DMS 273 (cell line): ENCODE measurements around the gene CERS6.

Source experiments
- DNase-seq: peaks from one replicate; lab custom pipeline; 2025; ENCODE audit not compliant: unreplicated experiment; lab: John Stamatoyannopoulos, UW

Gene CERS6

DNA sequence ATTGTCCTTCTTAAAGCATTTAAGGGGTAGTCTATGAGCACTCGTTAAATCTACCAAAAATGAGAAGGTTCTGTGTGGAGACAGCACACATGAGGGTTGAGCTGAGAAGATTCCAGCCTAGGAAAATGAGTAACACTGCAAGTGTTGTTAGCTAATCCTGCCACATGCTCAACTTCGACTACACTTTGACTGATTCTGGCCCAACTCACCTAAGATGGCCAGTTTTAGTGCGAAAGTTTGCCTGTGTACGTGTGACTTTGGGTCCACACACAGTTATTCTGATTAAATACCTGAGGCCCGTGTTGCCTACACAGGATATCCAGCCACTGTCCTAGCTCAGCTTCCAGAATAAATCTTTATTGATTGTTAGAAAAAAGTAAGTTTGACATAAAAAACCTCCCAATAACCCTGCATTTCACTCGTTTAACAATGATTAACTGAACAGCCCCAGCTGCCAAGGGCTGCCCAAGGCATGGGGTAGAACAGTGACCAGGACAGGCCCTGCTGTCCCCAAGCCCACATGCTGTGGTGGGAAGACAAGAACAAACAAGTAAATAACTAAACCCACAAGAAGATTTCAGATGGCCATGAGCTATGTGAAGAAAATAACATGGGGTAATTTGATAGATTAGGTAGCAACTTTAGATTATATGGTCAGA is 14.7 kb upstream of the CERS6 start:
- no peak for DNase-seq

GRCh38 chr2:168443818-168444217 is 12.3 kb upstream of the CERS6 start:
- DNase-seq = peak; percentile 10

DNA sequence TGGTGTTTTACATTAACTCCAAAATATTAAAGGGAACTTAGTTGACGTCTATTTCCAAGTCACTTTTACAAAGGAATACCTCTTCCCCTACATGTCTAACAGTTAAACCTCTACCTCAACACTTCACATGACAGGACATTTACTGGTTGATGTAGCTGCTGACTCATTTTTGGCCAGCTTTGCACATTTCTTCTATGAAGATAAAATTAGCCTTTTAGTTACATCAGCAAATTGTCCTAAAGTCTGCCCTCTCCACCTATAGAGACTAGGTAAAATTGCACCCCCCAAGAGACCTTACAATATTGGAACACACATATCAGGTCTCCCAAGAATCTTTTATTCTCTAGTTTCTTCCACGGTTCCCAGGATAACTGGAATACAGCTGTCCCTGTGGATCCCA is 10.1 kb upstream of the CERS6 start:
- DNase-seq = no peak

DNA sequence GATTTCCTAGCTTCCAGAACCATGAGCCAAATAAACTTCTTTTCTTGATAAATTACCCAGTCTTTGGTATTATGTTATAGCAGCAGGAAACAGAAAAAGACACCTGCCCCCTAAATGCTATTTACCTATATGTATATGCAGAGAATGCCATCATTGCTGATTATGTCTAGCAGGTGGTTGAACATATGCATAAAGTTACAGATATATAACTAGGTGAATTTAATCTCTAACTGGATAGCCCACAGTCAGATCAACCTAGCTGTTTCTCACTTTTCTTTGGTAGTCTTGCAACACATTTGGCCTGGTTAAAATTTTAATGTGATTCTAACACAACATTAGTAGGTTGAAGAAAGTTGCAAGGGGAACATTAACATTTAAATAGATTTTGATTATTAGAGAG is 7.1 kb upstream of the CERS6 start:
- no peak for DNase-seq

DNA sequence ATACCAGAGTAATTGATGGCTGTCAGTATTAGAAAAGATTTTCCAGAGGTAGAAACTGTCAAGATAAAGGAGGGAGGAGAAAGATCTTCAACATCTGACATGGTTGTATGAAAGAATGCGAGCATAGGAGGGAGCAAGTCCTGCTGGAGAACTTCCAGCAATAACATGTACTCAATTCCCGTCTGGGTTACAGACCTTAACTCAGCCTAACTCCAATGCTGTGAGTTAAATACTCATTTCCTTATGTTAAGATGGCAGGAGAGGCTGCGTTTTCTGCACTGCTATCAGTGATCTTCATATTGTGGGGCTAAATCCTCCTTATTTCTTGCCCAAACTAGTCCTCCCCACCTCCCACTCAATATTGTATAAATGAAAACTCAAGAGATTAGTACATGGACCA is 6.7 kb upstream of the CERS6 start:
- no peak for DNase-seq

- no peak for DNase-seq
These were observed 5.9 kb upstream of the CERS6 start for GRCh38 chr2:168450171-168450570.

DNA sequence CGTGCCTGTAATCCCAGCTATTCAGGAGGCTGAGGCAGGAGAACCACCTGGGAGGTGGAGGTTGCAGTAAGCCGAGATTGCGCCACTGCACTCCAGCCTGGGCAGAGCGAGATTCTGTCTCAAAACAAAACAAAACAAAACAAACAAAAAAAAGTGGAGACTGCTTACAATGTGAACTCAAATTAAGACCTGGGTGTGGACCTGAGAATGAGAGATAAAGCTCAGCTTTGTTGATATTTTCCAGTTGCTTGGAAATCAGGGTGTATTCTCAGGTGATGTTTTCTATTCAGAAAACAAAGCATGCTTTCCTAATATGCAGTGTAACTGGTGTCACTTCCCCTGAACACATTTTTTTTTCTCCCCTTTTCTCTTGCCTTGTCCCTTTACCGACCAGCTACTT is 5.3 kb upstream of the CERS6 start:
- no peak for DNase-seq

GRCh38 chr2:168452781-168453180 is 3.3 kb upstream of the CERS6 start:
- no peak for DNase-seq

GRCh38 chr2:168453404-168453803 is 2.7 kb upstream of the CERS6 start:
- no peak for DNase-seq

- peak; percentile 13 for DNase-seq
These were observed 1.1 kb upstream of the CERS6 start for GRCh38 chr2:168454737-168455644.

DNA sequence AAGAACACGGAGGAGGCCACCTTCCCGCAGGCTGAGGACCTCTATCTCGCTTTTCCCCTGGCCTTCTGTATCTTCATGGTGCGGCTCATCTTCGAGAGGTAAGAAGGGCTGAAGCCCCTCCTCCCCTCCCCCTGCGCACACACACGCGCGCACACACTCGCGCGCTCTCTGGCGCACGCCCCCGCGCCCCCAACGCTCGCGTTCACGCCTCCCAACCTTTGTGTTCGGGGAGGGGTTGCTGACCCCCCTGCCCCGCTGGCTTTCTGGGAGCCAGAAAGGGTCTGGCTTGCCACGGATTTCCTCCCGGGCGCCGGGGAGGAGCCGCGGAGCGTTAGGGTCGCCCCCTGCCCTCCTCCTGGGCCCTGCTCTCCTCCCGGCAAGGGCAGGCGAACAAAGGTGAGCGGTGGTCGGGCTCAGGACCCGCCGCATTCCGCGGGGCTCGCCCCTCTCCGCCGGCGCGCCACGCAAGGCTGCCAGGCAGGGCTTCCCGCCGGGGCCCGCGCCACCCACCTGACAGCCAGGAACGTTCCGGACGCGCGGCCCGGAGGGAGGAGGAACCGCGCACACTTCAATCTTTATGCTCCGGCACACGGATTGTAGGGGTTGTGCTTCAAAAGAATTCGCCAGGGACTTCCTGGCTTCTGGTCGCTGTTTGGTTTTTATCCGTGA is 583 bp downstream of the CERS6 start:
- peak; percentile 79 for DNase-seq

GRCh38 chr2:168457190-168457895 is 1.3 kb downstream of the CERS6 start:
- peak; percentile 34 for DNase-seq

DNA sequence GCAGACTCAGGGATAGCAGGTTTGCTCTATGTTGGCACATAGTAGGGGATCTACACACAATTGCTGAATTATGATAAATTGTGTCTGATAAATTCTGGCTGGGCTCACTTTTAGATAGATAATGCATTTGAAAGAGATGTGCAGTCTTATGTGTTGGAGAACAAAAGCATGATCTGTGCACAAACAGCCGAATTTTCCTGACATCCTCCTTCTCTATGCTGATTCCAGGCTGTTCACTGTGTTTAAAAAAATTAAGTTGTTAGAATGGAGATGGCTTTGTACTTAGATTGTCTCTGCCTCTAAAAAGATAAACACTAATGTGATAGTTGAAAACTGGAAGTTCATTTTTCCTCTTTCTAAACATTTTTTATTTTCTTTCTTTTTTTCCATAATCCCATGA is 2.1 kb downstream of the CERS6 start:
- DNase-seq = no peak

DNA sequence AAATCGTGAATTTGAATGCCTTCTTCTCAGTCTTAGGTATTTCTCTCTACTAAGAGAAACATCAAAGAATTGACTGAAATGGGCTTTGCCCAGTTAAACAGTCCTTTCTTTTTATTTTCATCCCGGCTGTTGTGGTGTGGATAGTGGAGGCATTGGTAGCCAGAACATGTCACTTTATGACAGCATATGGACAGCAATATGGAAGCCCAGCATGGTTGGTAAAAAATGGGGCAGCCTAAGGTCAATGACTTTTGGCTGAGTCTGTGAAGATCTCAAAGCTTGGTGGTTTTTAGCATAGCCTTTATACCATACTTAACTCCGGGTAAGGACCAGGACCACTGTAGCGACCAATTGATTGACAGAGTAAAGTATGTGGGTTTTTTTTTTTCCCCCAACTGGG is 3.2 kb downstream of the CERS6 start:
- DNase-seq = no peak

DNA sequence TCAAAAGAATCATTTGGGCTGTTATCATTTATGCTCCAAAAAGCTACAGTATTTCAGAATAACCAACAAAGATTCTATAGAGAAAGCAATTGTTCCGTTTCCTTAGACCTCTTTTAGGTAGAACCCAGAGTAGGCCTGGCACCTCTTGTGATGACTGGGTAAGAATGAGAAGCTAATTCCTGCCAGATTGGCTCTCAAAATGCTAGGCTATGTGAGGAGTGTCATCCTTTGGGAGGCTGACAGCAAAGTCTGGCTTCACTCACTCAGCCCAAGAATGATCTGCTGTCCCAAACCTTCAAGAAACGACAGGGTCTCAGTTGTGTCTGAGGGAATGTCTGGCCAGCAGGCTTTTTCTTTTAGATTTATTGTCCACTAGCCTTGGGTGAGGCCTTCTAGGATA is 4.5 kb downstream of the CERS6 start:
- DNase-seq = no peak

GRCh38 chr2:168461178-168461941 is 5.3 kb downstream of the CERS6 start:
- no peak for DNase-seq

GRCh38 chr2:168461942-168462331 is 5.9 kb downstream of the CERS6 start:
- no peak for DNase-seq

DNA sequence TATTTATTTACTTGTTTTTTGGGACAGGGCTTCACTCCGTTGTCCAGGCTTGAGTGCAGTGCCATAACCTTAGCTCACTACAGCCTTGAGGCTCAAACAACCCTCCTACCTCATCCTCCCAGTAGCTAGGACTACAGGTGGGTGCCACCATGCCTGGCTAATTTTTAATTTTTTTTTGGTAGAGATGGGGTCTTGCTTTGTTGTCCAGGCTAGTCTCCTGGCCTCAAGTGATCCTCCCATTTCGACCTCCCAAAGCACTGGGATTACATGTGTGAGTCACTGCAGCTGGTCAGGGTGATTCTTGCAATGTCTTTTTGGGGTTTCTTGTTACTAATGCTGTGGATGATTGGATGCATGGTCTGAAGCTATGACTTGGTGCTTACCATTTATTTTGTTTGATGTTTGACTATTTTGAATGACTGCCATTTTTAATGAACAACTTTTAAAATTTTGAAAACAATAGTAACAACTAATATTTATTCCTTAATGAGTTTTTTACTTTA is 6.5 kb downstream of the CERS6 start:
- DNase-seq = no peak

DNA sequence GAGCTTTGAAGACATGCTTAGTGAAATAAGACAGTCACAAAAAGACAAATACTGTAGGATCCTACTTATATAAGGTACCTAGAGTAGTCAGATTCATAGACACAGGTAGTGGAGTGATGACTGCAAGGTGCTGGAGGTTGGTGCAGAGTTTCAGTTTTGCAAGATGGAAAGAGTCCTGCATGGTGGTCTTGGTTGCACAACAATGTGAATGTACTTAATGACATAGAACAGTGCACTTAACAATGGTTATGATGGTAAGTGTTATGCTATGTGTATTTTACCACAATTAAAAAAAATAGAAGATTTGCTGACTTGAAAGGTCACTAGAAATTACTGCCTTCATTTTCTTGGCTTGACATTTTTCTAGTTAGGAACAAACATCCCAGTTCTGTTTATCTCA is 9.5 kb downstream of the CERS6 start:
- DNase-seq = no peak

DNA sequence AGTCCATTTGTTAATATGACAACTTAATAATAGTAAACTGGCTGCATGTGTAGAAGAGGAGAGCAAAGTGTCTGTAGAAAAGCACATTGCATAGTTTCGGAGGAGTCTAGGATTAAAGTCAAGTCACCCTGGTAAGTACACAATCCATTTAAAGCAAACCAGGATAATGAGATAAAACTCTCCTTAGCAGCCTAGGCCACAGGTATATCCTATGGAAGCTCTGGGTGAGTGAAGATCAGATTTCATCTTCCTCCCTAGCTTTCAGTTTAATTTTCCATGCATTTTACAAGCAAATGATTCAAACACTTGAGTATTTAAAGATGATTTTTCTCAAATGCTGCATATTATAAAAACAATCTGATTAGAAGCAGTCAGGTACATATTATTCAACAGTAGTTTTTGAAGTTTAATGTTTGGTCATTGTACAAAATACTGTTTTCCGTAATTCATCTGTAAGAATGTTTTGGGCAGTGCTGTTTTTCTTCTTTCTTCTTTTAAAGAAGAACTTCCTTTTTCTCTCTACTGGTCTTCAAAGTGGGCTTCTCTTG is 10.2 kb downstream of the CERS6 start:
- DNase-seq = no peak
